SKM-1 treated with dmso at 0.1 percent for 144 hours (cell line): ENCODE measurements around the gene KIF3C.
"Not testable (repeated sequence)": the region's sequence is repeated elsewhere in the genome, so short reads cannot be mapped to it uniquely, and the experiment has no call there.

ENCODE experiments used
- DNase-seq: peaks from one replicate; lab custom pipeline; 2025; ENCODE audit not compliant: unreplicated experiment; lab: John Stamatoyannopoulos, UW

Gene KIF3C

DNA sequence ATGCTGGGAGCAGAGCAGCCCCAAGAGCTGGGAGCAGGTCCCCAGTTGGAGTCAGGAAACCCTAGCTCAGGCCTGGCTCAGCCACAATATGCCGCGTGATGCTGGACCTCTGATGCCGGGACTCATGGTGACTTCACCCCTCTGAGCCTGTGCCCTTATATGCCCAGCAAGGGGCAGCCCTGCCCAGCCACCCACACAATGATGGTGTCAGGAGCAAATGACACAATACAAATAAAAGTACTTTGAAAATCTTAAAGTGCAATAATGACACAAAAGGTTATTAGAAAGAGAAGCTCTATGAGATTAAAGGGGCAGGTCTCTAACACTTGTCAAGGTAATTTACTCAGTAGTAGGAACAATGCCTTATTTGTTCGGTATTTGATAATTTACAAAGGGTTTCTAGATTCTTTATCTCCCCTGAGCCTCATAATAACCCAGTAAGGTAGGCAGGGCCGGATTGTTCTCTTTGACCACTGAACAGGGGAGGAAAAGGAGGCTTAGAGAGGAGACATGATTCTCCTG lies 18.3 kb upstream of the KIF3C start:
- DNase-seq, result no peak

DNA sequence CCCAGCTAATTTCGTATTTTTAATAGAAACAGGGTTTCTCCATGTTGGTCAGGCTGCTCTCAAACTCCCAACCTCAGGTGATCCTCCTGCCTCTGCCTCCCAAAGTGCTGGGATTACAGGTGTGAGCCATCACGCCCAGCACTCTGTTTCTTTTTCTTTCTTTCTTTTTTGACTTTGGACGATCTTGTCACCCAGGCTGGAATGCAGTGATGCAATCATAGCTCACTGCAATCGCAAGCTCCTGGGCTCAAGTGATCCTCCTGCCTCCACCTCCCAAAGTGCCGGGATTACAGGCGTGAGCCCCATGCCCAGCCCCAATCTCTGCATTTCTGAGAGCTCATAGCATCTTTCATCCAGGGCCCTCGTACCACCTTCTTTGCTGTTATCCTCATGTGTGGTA lies 17.1 kb upstream of the KIF3C start:
- DNase-seq, result not testable (repeated sequence)

DNA sequence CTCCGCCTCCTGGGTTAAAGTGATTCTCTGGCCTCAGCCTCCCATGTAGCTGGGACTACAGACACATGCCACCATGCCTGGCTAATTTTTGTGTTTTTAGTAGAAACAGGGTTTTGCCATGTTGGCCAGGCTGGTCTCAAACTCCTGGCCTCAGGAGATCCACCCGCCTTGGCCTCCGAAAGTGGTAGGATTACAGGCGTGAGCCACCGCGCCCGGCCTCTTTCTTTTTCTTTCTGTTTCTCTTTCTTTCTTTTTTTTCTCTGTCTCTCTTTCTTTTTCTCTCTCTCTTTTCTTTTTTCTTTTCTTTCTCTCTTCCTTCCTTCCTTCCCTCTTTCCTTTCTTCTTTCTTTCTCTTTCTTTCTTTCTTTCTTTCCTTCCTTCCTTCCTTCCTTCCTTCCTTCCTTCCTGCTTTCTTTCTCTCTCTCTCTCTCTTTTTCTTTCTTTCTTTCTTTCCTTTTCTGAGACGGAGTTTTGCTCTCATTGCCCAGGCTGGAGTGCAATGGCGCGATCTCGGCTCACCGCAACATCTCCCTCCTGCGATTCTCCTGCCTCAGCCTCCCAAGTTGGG lies 16.6 kb upstream of the KIF3C start:
- DNase-seq, result not testable (repeated sequence)

DNA sequence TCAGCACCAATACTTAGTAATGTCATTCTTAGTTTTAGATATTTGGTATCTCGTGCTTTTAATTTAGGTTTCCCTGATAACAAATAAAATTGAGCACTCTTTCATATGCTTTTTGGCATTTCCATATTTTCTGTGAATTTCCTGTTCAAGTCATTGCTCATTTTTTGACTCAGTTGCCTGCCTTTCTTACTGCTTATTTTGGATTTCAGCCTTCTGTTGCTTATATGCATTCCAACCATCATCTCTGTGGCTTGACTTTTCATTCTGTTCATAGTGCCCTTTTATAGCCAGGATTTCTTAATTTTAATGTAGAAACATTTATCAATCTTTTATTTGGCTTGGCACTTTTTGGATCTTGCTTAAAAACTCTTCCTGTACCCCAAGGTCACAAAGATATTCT lies 14.5 kb upstream of the KIF3C start:
- no peak for DNase-seq

- DNase-seq, result no peak
Observed at GRCh38 chr2:25994509-25994908, 12.2 kb upstream of the KIF3C start.

GRCh38 chr2:25993049-25993448 lies 10.8 kb upstream of the KIF3C start:
- no peak for DNase-seq

- no peak for DNase-seq
Observed at GRCh38 chr2:25992556-25992955, 10.3 kb upstream of the KIF3C start.

GRCh38 chr2:25991965-25992364 lies 9.7 kb upstream of the KIF3C start:
- peak; percentile 57 for DNase-seq

GRCh38 chr2:25989154-25989553 lies 6.9 kb upstream of the KIF3C start:
- no peak for DNase-seq

- DNase-seq, result no peak
Observed at GRCh38 chr2:25988134-25988533, 5.8 kb upstream of the KIF3C start.

GRCh38 chr2:25983735-25984134 lies 1.4 kb upstream of the KIF3C start:
- DNase-seq, result no peak

DNA sequence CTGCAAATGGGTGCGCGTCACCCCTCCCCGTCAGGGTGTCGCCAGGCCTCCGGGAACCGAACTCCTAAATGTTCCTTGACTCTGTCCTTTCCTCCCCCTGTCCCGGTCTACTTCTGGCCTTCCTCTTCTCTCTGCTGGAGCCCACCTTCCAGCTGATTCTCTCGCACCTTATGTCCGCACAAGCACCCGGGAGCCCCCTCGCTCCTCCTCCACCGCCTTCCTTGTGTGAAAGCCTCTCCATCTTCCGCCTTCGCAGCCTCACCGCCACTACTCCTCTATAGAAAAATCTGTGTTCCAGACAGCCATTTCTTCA lies 627 bp upstream of the KIF3C start:
- no peak for DNase-seq

DNA sequence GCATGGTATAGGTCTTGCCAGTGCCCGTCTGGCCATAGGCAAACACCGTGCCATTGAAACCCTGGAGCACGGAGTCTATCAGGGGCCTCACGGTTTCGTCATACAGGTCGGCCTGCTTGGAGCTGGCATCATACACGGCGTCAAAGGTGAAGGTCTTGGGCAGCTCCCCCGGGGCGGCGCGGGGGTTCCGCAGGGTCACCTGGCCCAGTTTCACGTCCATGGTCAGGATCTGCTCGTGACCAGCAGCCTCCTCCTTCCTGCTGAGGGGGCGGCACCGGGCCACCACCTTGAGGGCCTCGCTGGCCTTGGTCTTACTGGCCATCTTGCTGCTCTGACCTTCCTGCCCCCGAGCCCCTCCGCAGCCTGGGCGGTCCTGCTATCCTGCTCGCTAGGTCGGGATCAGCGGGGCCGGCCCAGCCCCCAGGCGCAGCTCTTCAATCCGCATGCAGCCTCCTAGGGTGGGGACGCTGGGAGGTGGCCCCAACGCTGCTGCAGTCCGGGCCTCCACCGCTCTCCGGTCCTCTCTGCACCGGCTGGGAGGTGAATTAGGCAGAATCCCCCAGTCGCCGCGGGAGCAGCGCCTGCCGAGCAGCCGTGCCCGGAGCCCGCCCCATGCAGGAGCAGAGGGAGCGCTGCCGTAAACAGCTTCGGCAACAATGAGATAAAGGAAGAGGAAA lies 563 bp downstream of the KIF3C start:
- no peak for DNase-seq

DNA sequence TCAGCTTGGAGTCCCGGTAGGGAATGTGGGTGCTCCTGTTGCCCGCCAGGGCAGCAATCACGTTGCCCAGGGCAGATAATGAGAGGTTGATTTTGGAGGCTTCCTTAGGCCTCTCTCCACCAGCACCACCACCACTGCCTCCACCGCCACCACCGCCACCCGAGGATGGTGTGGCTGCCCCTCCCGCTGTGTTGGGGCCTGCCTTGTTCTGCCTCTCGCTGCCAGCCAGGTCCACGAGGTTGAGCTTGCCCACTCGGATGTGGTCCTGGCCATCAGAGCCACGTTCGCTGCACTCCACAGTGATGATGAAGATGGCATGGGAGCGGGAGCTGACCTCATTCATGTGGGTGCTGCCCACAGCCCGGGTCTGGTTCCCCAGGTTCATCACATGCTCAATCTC lies 1.3 kb downstream of the KIF3C start:
- DNase-seq, result no peak

- DNase-seq, result no peak
Observed at GRCh38 chr2:25980076-25980887, 2.0 kb downstream of the KIF3C start.

GRCh38 chr2:25979001-25979400 lies 3.3 kb downstream of the KIF3C start:
- no peak for DNase-seq

DNA sequence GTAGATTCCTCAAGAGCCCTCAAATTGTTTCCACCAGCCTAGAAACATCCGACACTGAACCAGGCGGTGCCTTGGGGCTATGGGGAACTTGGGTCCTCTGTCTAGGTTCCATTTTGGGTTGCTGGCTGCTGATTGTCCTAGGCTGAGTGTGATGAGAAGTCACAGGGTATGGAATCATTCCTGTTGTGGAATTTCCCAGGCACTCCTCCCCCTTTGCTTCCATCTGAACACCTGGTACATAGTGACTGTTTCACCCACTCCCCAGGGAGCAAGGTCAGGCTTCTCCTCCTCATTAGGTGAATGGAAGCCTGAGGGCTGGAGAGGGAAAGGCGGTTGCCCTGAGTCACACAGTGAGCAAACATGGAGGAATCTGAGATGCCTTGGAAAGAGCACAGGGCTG lies 4.5 kb downstream of the KIF3C start:
- no peak for DNase-seq

DNA sequence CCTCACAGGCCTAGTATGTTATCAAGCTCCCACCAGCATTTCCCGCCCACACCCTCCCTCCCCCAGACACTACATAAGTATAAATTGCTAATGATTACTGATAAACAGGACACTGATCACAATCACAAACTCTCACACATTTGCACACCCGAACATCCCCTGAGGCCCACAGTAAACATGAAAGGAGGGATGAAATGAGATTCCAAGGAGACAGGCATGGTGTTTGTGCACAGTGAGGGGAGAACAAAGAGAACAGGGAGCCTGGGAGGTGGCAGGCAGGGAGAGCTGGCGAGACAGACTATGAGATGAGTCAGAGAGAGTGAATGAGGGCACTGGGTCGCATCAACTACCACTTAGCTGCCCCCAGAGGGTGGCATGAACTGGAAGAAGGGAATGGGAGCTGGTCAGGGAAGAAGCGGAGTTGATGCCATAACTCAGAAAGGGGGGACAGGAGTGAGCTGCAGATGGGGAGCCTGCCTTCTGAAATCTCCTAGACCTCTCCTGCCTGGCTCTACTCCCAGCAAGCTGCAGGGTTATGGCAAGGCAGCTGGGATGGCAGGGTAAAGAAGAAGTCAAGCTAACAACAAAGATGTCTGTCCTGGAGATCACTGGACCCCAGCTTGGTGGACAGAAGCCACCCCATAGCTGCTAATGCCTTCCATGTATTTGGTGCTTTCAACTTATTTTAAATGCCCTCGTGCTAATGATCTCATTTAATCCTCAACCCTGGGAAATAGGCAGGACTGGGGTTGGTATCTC lies 5.1 kb downstream of the KIF3C start:
- no peak for DNase-seq

DNA sequence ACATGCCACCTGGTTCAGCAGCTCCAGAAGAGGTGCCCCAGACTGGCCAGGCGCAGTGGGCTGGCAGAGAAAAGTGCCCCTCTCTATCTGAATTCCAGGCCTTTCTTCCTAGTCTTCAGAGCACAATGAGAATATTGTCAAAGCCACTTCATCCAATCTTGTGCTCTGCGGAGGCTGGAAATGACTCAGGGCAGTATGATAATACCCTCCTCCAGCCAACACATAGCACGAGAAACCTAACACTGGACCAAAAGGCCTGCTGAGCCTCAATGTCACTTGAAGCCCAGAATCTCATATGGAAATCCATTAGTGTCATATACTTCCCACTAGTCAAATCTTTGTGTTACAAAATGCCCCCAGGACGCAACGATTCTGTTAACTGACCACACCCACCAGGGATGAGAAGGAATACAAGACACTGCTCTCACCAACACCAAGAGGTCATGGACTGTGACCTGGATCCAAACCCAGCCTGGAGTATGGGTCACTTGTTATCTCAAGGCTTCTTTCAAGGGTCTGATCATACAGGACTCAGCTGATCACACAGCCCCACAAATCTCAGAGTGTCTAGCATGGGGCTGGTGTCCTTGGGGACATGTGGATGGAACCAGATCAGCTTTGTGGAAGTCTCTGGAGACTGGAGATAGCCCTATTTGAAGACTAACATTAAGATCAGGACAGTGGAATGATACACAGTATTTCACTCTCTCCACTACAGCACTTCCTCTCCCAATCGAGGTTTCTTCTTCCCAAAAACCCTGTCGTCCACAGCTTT lies 10.1 kb downstream of the KIF3C start:
- no peak for DNase-seq

GRCh38 chr2:25971596-25971995 lies 10.7 kb downstream of the KIF3C start:
- DNase-seq, result no peak
